NCI-H187 (cell line): ENCODE measurements around the gene DAGLA.
A peak's percentile ranks its signal among the peaks of the same experiment; 100 is the strongest.
"Not testable (repeated sequence)": the region's sequence is repeated elsewhere in the genome, so short reads cannot be mapped to it uniquely, and the experiment has no call there.

Source experiments
- DNase-seq, 2 experiments: peaks; one replicate each; lab custom pipeline; 2025; lab: John Stamatoyannopoulos, UW

Gene DAGLA

GRCh38 chr11:61667684-61668305, 12.4 kb upstream of the DAGLA start:
- no peak for DNase-seq

DNA sequence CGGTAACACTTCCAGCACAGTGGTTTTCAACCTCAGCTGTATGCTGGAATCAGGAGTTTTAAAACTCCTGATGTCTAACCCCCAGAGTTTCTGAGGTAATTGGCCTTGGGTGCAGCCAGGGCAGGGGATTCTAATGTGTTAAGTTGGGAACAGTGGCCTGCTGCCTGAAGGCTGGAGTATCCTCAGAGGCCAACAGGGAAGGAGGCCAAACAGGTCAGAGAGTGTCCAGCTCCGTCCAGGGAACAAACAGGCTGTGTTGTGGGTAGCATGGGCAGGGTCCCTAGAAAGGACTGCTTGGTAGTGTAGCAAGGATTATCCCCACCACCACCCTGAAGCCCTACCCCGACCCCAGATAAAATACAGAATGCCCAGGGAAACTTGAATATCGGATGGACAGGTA, 10.8 kb upstream of the DAGLA start:
- no peak for DNase-seq

DNA sequence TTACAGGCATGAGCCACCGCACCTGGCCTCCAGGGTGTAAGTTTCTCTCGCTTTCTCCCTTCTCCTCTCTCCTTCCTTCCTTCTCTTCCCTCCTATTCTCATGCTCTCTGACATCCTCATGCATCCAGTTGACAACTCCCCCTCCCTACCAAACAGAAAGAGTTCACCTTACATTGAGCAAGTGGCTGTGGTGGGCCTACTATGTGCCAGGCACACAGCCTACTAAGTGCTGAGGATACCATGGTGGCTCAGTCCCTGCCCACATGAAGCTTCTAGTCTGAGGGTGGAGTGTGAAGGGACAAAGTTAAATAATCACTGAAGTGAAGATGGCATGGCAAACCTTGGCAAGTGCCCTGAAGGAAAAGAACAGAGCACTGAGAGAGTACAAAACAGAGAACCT, 9.6 kb upstream of the DAGLA start:
- no peak for DNase-seq

- DNase-seq, result no peak
These were observed 8.7 kb upstream of the DAGLA start for GRCh38 chr11:61671527-61671926.

DNA sequence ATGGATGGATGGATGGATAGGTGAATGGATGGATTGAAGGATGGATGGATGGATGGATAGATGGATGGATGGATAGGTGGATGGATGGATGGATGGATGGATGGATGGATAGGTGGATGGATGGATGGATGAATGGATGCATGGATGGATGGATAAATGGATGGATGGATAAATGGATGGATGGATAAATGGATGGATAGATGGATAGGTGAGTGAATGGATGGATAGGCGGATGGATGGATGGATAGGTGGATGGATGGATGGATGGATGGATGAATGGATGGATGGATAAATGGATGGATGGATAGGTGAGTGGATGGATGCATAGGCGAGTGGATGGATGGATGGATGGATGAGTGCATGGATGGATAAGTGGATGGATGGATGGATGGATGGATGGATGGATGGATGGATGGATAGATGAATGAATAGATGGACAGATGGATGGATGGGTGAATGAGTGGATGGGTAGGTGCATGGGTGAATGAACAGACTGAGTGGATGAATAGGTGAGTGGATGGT, 6.2 kb upstream of the DAGLA start:
- DNase-seq, result not testable (repeated sequence)

GRCh38 chr11:61675826-61676225, 4.4 kb upstream of the DAGLA start:
- no peak for DNase-seq

DNA sequence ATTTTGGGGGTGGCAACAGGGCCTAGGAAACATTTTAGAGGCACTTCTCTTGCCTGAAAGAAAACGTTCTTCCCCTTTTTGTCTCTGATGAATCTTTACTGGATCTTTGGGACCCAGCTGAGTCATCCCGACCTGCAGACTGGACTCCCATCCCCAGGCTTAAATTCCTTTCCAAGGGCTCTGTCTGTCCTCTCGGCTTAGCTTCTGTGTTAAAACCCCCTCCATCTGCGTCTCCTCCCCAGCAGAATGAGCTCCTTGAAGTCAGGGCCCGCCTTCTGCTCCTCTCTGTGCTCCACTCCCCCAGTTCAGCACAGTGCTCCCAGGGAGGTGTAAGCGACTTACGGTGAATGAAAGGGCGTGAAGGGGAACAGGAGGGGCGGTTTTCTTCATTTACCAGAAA, 895 bp upstream of the DAGLA start:
- DNase-seq, result no peak

DNA sequence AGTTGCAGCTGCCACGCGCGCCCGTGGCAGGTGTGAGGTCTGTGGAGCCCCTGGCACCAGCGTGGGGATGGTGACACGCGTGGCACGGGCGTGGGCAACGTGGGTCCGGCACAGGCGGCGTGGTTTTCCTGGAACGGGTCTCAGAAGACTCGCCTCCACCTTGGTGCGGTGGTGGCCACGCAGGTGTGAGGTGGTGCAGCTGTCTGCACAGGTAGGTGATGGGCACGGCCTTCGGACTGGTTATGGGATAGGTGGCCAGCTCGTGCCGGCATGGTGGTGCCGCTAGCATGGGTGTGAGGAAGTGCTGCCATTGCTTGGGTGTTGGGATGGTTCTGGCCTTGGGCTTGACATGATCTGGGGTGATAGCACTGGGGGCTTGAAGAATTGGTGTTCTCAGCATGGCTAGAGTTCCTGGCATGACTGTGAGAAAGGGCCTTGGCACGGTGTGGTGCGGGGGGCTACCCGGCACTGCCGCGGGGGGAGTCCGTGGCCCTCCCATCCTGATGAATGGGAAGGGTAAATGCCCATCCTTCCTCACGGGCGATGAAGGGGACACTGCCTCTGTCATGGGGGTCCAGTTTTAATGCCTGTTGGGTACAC, 531 bp downstream of the DAGLA start:
- DNase-seq, result no peak

DNA sequence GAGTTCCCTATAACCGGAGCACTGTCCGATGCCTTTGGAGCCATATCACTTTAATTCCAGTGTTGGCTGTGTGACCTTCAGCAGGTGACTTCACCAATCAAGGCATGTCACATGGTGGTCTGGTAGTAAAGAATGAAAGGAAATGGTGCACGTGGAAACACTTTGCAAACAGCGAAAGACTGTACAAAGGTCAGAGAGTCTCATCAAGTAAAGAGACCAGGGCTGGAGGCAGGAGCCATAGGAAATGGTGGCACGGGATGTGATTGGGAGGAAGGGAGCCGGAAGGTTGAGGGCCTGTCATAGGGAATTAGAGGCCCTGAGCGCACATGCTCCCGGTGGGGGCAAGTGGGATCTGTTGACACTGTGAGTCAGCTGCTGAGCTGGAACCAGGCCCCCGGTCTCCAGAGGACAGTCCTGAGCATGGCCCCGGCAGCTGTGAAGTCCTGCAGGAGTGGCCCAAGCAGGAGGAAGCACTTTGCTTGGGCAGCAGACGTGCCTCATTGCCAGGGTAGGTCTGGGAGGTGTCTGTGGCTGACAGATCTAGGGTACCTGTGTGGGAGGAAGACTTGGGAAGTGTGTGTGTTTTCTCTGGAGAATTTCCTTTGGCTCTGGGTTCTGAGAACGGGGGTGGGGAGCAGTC, 2.0 kb downstream of the DAGLA start:
- DNase-seq, result no peak

- DNase-seq, result no peak
These were observed 2.9 kb downstream of the DAGLA start for GRCh38 chr11:61682906-61683675.

GRCh38 chr11:61683961-61684869, 4.0 kb downstream of the DAGLA start:
- DNase-seq, result peak in 1 of 2 experiments; percentile 40

DNA sequence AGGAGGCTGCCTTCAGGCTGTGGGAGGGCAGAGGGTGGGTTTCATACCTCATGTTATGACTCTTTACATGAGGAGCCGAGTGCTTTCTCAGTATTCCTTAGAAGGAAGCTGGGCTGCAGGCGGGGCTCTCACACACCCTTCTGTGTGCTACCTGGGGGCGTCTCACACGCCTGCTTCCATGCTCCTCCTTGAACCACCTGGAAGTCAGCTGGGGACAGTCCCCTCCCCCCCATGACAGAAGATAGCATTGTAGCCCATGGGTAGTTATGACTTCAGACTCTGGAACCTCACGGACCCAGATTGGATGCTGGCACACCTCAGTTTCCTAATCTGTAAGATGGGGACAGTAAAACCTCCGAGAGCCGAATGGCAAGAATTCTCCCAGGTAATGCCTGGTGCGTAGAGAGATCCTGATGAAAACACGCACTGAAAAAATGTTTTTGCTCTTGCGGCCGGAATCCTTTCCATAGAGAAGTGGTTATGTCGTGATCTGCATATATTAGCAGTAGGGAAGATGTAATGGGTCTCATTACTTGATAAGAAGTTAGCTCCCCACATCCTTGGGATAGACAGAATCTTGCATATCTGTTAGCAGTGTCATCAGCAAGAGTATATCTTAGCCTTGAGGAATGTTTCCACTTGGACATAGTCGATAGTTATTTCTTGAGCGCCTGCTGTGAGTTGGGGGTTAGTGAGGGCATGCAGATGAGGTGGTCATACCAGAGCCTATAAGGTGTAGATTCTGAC, 4.9 kb downstream of the DAGLA start:
- no peak for DNase-seq

- no peak for DNase-seq
These were observed 5.4 kb downstream of the DAGLA start for GRCh38 chr11:61685617-61685967.

GRCh38 chr11:61686066-61686465, 5.9 kb downstream of the DAGLA start:
- no peak for DNase-seq

GRCh38 chr11:61686469-61686868, 6.3 kb downstream of the DAGLA start:
- no peak for DNase-seq

DNA sequence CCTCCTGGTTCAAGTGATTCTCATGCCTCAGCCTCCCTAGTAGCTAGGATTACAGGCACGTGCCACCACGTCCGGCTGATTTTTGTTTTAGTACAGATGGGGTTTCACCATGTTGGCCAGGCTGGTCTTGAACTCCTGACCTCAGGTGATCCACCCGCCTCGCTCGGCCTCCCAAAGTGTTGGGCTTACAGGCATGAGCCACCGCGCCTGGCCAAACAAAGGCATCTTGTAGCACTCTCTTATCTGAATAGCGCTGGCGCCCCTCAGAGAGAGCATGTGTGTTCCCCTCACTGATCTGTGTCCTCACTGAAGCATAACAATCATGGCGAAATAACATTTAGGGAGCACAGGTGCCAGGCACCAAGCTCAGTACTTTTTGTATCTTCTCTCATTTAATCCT, 7.2 kb downstream of the DAGLA start:
- no peak for DNase-seq

GRCh38 chr11:61688365-61689163, 8.4 kb downstream of the DAGLA start:
- no peak for DNase-seq

- no peak for DNase-seq
These were observed 8.9 kb downstream of the DAGLA start for GRCh38 chr11:61689164-61689496.

GRCh38 chr11:61690706-61691379, 10.7 kb downstream of the DAGLA start:
- DNase-seq, result no peak
